Measurements from ENCODE around the gene PRPF19. TPM values are rescaled to one million over a fixed set of nuclear protein-coding genes. Genes with fewer than 3 reads are reported as not detected.

The PRPF19 gene
- total RNA-seq (2022): 99.0 and 115 TPM in 2 replicates
- percentile 90 among the genes with signal in this experiment for Bru-seq, nascent RNA
- percentile 91 among the genes with signal in this experiment for BruChase-seq, experiment 1, labeled RNA remaining after a 6-hour chase
- percentile 85 among the genes with signal in this experiment for BruChase-seq, experiment 2, labeled RNA remaining after a 2-hour chase
- long read RNA-seq, partial matches to known transcripts: 4 of 7 reads
- long read RNA-seq, other reads (novel, unspliced or antisense): 1 of 7 reads

DNA sequence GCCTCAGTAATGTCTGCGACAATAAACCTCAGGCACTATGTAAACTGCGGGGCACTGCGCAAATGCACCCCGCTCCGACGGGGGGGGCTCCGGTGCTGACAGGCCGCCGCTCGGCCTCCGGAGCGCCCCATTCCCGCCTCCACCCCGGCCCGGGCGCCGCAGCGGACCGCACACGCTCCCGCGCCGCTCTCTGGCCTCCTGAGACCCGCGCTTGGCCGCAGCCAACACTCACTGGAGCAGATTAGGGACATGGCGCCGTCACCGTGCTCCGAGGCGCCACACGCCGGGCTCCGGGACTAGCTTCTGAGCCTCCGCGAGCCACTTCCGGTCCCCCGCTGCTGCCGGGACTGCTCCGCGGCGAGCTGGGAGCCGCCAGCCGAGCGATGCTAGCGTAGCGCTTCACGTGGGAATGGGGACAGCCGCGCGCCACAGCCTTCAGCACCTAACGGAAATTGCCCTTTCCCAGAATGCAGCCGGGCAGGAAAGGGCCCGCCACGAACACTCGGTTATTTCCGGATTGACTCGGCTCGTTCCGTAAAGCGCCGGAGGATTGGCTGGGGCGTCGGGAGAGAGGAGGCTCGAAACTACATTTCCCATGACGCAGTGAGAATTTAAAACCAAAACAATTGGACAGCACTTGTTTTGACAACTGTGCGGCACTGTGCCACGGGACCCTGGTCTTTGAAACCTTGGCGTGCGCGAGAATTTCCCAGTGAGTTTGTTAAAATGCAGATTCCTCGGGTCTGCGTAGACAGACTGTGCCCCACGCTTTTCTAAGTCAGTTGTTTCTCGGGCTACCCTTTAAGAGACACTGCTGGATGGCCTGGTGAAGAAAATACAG is at the start of gene PRPF19:
TSS of gene PRPF19 (minus strand) at position 454 of the 841 bp plus-strand sequence. CDS start at position 251, 203 bp downstream.
- Mint-ChIP-seq H3K27ac (ENCODE audit: low read depth, unreplicated experiment) (peak within 1 kb of the TSS; percentile 70), H3K36me3 (ENCODE audit: insufficient read depth, unreplicated experiment) (peaks cover 28% of the 10 kb centered on the region), H3K27me3 (ENCODE audit: insufficient read depth, unreplicated experiment) (peaks cover 11% of the 10 kb centered on the region), H3K4me1 (ENCODE audit: insufficient read depth, unreplicated experiment) (peaks cover 9% of the 10 kb centered on the region), H3K9me3 (ENCODE audit: unreplicated experiment) (no peaks in the 10 kb centered on the region), H3K4me3 (ENCODE audit: unreplicated experiment) (peak within 1 kb of the TSS; percentile 87)
- peak; percentile 97 for DNase-seq (ENCODE audit: unreplicated experiment)
- no TSS peak for BruUV-seq (replicated peaks)
- ChIA-PET POLR2A (interaction anchor here (0.6 to 3.8 kb wide), 15 partner anchors 8 to 1065 kb away, joined by 3 to 69 read pairs (median 4); partner anchors contain the start of genes CCDC86, CPSF7, SDHAF2 and TMEM109), CTCF (interaction anchor here (1.2 to 10.1 kb wide), 8 partner anchors 9 to 282 kb away, joined by 4 to 163 read pairs (median 6); partner anchors contain the start of gene TMEM109)
- TF ChIP-seq, protein P1, sequence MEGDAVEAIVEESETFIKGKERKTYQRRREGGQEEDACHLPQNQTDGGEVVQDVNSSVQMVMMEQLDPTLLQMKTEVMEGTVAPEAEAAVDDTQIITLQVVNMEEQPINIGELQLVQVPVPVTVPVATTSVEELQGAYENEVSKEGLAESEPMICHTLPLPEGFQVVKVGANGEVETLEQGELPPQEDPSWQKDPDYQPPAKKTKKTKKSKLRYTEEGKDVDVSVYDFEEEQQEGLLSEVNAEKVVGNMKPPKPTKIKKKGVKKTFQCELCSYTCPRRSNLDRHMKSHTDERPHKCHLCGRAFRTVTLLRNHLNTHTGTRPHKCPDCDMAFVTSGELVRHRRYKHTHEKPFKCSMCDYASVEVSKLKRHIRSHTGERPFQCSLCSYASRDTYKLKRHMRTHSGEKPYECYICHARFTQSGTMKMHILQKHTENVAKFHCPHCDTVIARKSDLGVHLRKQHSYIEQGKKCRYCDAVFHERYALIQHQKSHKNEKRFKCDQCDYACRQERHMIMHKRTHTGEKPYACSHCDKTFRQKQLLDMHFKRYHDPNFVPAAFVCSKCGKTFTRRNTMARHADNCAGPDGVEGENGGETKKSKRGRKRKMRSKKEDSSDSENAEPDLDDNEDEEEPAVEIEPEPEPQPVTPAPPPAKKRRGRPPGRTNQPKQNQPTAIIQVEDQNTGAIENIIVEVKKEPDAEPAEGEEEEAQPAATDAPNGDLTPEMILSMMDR (IDR thresholded peaks at IDR 0.05; ENCODE audit: unreplicated experiment): no peak
- intact Hi-C loops (cut with micrococcal nuclease): no loop called here

DNA sequence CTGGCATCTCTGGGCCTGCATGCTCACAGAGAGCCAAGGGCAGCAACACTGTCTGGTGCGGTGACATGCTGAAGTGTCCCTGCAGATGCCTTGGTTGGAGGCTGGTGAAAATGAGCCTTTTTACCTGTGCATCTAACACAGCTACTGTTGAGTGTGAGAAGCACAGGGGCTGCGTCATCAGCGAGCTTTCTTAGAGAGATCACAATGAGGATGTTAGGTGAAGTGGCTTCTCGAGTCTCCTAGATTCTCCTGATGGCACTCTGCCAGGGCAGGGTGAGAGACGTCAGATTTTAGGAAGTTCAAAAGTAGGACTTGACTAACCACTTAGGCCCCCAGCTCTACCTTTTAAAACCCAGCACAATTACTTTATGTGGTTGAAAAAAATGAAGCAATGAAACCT is 49.2 kb upstream of the PRPF19 start:
- ChIA-PET POLR2A (no interaction called here), CTCF (interaction anchor here (1.3 kb wide), 1 partner anchor 14 kb away, joined by 3 read pairs; no protein-coding TSS in a partner anchor)
- no TSS peak for BruUV-seq (replicated peaks)
- peaks cover 3% of the 10 kb centered on the region for H3K27me3 Mint-ChIP-seq (ENCODE audit: insufficient read depth, unreplicated experiment)
- TF ChIP-seq, protein P1 (IDR thresholded peaks at IDR 0.05; ENCODE audit: unreplicated experiment): no peak
- intact Hi-C loops (cut with micrococcal nuclease): no loop called here
- H3K9me3 Mint-ChIP-seq (ENCODE audit: unreplicated experiment): no peaks in the 10 kb centered on the region
- H3K36me3 Mint-ChIP-seq (ENCODE audit: insufficient read depth, unreplicated experiment): no peaks in the 10 kb centered on the region
- H3K4me1 Mint-ChIP-seq (ENCODE audit: insufficient read depth, unreplicated experiment): peaks cover 8% of the 10 kb centered on the region
- no peak overlapping the region for H3K4me3 Mint-ChIP-seq (ENCODE audit: unreplicated experiment)
- no peak for DNase-seq (ENCODE audit: unreplicated experiment)
- no peak overlapping the region for H3K27ac Mint-ChIP-seq (ENCODE audit: low read depth, unreplicated experiment)

DNA sequence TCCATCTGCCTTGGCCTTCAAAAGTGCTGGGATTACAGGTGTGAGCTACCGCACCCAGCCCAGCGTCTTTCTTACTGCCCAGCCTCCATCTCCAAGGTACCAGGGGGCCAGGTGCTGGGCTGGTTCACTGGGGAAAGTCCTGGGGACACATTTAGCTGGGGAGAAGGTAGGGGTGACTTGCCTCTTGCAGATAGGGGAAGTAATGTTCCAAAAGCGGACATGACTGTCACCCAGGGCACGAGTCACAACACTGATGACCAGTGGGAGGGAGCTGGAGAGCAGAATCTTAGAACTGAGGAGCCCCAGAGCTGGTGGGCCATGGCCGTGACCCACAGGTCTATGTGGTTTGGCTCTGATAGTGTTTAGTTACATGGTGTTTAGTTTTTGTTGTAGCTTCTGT is 48.0 kb upstream of the PRPF19 start:
- Mint-ChIP-seq H3K36me3 (ENCODE audit: insufficient read depth, unreplicated experiment) (no peaks in the 10 kb centered on the region), H3K27ac (ENCODE audit: low read depth, unreplicated experiment) (no peak overlapping the region), H3K9me3 (ENCODE audit: unreplicated experiment) (no peaks in the 10 kb centered on the region), H3K4me1 (ENCODE audit: insufficient read depth, unreplicated experiment) (peaks cover 8% of the 10 kb centered on the region), H3K27me3 (ENCODE audit: insufficient read depth, unreplicated experiment) (no peaks in the 10 kb centered on the region), H3K4me3 (ENCODE audit: unreplicated experiment) (no peak overlapping the region)
- TF ChIP-seq, protein P1 (IDR thresholded peaks at IDR 0.05; ENCODE audit: unreplicated experiment): no peak
- ChIA-PET CTCF (interaction anchor here (0.6 to 1.3 kb wide), 3 partner anchors 10 to 223 kb away, joined by 3 read pairs; no protein-coding TSS in a partner anchor), POLR2A (interaction anchor here (0.6 kb wide), 1 partner anchor 126 kb away, joined by 3 read pairs; no protein-coding TSS in a partner anchor)
- no peak for DNase-seq (ENCODE audit: unreplicated experiment)
- BruUV-seq (replicated peaks): no TSS peak
- intact Hi-C loops (cut with micrococcal nuclease): no loop called here

DNA sequence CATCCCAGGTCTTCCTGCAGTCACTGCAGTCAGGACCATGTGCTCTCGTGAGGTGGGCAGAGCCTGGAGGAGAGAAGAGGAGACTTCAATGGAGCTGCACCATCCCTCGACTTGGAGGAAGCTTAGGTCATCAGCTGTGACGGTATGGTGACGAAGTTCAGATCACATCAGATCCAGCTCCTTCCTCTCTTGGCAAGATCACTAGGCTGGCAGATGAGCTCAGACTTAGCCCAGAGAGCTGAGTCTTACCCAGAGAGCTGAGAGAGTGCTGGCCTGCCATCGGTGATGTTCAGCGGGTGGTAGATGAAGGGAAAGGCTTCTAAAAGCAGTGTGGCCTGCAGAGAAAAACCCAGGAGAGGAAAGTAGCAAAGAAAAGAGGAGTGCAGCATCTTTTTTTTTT is 47.4 kb upstream of the PRPF19 start:
- Mint-ChIP-seq H3K9me3 (ENCODE audit: unreplicated experiment) (no peaks in the 10 kb centered on the region), H3K4me3 (ENCODE audit: unreplicated experiment) (no peak overlapping the region), H3K4me1 (ENCODE audit: insufficient read depth, unreplicated experiment) (peaks cover 8% of the 10 kb centered on the region), H3K27me3 (ENCODE audit: insufficient read depth, unreplicated experiment) (no peaks in the 10 kb centered on the region), H3K27ac (ENCODE audit: low read depth, unreplicated experiment) (no peak overlapping the region), H3K36me3 (ENCODE audit: insufficient read depth, unreplicated experiment) (no peaks in the 10 kb centered on the region)
- no peak for DNase-seq (ENCODE audit: unreplicated experiment)
- TF ChIP-seq, protein P1 (IDR thresholded peaks at IDR 0.05; ENCODE audit: unreplicated experiment): no peak
- CTCF ChIA-PET: interaction anchor here (0.6 to 0.9 kb wide), 3 partner anchors 122 to 716 kb away, joined by 3 read pairs; no protein-coding TSS in a partner anchor
- intact Hi-C loops (cut with micrococcal nuclease): no loop called here
- POLR2A ChIA-PET: no interaction called here
- BruUV-seq (replicated peaks): no TSS peak
